ENCODE measurements around the gene ACTR10.

Gene ACTR10

GRCh38 chr14:58244556-58245387 is 44.8 kb downstream of the ACTR10 start, which contains the start of gene PSMA3 (continued):
- TF ChIP-seq PRDM10 (tag by site-specific recombination; IDR thresholded peaks at IDR 0.05) (peak; percentile 31; the same call in 1 of the 2 replicates), HOXD13 (CRISPR knock-in tag; IDR thresholded peaks at IDR 0.05; ENCODE audit: borderline replicate concordance) (no peak), KLF8 (tag by site-specific recombination; IDR thresholded peaks at IDR 0.05) (no peak; the same call in 1 of the 2 replicates), ZNF561 (tag by site-specific recombination; IDR thresholded peaks at IDR 0.05; ENCODE audit: borderline replicate concordance) (0 out of 2 replicates have a peak, but pooled peaks have one; percentile 29), ZIC2 (tag by site-specific recombination; IDR thresholded peaks at IDR 0.05) (no peak), ZNF843 (tag by site-specific recombination; IDR thresholded peaks at IDR 0.05) (no peak), ZNF24 (tag by site-specific recombination; IDR thresholded peaks at IDR 0.05) (no peak), ZNF23 (tag by site-specific recombination; IDR thresholded peaks at IDR 0.05; ENCODE audit: borderline replicate concordance) (no peak), SETDB1 (IDR thresholded peaks at IDR 0.05; ENCODE audit: insufficient read length, low read length) (no peak), ZNF639 (tag by site-specific recombination; IDR thresholded peaks at IDR 0.05) (0 out of 2 replicates have a peak, but pooled peaks have one; percentile 23), ZNF416 (tag by site-specific recombination; IDR thresholded peaks at IDR 0.05) (no peak), ELK4 (IDR thresholded peaks at IDR 0.05; ENCODE audit: borderline replicate concordance, low read depth, low read length) (no peak), PBX3 (CRISPR knock-in tag; IDR thresholded peaks at IDR 0.05) (no peak), KLF17 (tag by site-specific recombination; IDR thresholded peaks at IDR 0.05) (no peak), ZNF514 (tag by site-specific recombination; IDR thresholded peaks at IDR 0.05) (no peak), ZNF629 (tag by site-specific recombination; IDR thresholded peaks at IDR 0.05) (no peak), ZBTB11 (tag by site-specific recombination; conservative IDR thresholded peaks at IDR 0.05; ENCODE audit: low read depth) (peak; percentile 41; the same call in 1 of the 2 replicates), EGR2 (tag by site-specific recombination; IDR thresholded peaks at IDR 0.05; ENCODE audit: low read depth) (no peak), PRDM2 (tag by site-specific recombination; IDR thresholded peaks at IDR 0.05; ENCODE audit: borderline replicate concordance) (no peak), ZNF354C (tag by site-specific recombination; IDR thresholded peaks at IDR 0.05; ENCODE audit: borderline replicate concordance, low read depth) (no peak)
